IPS-15b (cell line): ENCODE data around the gene NLN.
"Not testable (repeated sequence)": the region's sequence is repeated elsewhere in the genome, so short reads cannot be mapped to it uniquely, and the experiment has no call there.

Experiments
- H3K27me3 ChIP-seq: one replicate; pipeline ENCODE4 v1.6.1; 2013; ENCODE audit warnings: low read length; ENCODE audit not compliant: control insufficient read depth, insufficient read depth
- H3K36me3 ChIP-seq: one replicate; pipeline ENCODE4 v1.6.1; 2013; ENCODE audit warnings: low read length; ENCODE audit not compliant: control insufficient read depth, insufficient read depth
- H3K4me1 ChIP-seq: one replicate; pipeline ENCODE4 v1.6.1; 2013; ENCODE audit warnings: mild to moderate bottlenecking, low read length; ENCODE audit not compliant: control insufficient read depth, insufficient read depth
- H3K4me3 ChIP-seq: one replicate; pipeline ENCODE4 v1.5.1; 2013; ENCODE audit warnings: low read depth, low read length
- H3K9ac ChIP-seq: one replicate; pipeline ENCODE4 v1.6.1; 2013; ENCODE audit warnings: low read depth, mild to moderate bottlenecking, low read length
- H3K9me3 ChIP-seq: one replicate; pipeline ENCODE4 v1.6.1; 2013; ENCODE audit warnings: mild to moderate bottlenecking, low read length; ENCODE audit not compliant: control insufficient read depth, insufficient read depth

The NLN gene

DNA sequence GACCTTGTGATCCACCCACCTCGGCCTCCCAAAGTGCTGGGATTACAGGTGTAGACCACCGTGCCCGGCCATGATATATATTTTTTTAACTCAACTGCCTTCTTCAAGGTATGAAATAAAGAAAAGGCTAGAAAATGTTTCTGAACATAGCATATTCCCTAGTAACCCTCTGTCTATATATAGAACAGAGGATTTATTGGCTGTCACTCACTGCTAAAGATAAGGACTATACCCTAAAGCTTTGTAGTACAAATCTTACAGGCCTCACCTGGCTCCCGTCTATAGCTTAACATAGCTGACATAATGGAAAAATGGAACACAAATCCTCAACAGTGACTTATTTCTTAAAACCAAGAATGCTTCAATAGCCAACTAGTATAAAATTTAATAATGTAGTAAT lies 14.3 kb upstream of the NLN start:
- Histone ChIP-seq H3K4me3 (no peak overlapping the region), H3K9ac (no peak overlapping the region), H3K9me3 (no peaks in the 10 kb centered on the region), H3K4me1 (no peaks in the 10 kb centered on the region), H3K36me3 (no peaks in the 10 kb centered on the region), H3K27me3 (no peaks in the 10 kb centered on the region)

DNA sequence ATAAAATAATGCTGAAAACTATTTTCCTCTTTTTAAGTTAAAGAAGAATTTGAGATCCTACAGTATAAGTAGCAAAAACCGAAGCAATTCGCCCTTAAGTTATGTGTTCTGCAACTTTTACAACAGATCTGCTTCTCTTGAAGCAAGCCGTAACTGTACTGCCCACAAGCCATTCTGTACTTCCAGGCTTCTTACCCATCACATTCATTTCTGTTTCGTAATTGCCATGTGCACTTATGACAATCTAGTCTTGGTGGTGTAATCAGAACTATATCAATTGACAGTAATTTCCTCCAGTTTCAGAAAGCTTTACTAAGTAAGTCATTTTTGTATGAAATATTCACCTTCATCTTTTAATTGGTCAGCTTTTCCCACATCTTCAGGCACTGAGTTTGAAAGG lies 13.9 kb upstream of the NLN start:
- no peak overlapping the region for H3K4me3 ChIP-seq
- no peaks in the 10 kb centered on the region for H3K4me1 ChIP-seq
- H3K9me3 ChIP-seq = no peaks in the 10 kb centered on the region
- no peak overlapping the region for H3K9ac ChIP-seq
- H3K36me3 ChIP-seq = no peaks in the 10 kb centered on the region
- H3K27me3 ChIP-seq = no peaks in the 10 kb centered on the region

DNA sequence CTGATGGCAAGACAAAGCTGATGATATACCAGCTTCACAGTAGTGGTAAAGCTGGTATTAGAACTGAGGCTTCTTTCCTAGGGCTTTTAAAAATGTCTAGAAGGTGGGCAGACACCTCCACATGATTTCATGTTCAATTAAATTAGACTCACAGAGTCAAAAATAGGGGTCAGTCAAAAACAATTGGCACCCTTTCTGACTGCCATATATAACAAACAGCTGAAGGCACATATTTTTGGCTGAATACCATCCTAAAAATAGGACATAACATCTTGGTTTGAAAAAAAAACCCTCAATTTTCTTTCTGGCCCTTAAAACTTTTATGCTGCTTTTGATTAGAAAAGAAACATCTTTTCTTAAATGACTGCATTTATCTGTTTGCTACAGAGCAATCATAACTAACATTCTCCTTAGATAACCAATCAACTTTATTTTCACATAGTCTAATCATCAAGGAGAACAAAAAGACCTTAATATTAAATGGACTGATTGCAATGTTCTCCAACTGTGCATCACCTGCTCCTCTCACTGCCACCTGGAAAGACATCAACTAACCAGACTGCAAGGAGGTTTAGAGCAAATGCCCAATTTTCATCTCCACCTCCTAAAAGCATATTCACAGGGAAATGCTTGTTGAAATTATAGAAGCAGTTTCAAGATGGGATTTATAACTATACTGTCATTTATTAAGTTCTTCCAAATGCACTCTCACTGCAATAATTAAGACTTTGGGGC lies 3.3 kb upstream of the NLN start:
- peaks cover 4% of the 10 kb centered on the region for H3K4me1 ChIP-seq

DNA sequence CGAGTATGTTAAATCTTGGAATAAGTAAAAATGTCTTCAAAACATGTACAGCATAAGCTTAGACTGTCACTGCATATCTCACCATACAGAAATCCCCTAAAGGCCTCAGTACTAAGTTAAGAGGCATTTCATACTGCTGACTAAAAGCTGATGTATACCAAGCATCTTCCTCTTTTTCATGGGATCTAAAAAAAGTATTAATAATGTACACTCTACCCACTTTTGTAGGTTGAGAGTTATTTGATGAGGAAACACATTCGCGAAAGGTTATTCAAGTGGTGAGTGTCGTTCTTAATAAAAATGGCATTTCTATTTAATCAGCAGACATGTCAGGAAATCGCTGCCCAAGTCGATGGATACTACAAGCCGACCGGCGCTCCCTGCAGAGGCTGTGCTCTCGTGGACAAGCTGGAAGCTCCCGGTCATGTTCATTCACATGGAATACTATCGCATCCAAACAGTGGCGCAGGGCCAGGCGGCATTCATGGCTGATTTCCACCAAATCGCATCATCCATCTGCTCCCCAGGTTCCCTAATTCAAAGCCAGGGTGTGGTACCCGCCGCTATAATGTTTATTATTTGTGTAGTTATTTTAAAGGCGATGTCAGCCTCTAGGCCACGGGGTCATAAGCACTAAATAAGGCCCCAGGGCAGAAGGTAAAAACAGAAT lies 820 bp upstream of the NLN start:
- Histone ChIP-seq H3K4me1 (peaks cover 4% of the 10 kb centered on the region), H3K36me3 (no peaks in the 10 kb centered on the region), H3K4me3 (peak overlapping the region; percentile 85), H3K9me3 (no peaks in the 10 kb centered on the region), H3K27me3 (no peaks in the 10 kb centered on the region), H3K9ac (peak overlapping the region; percentile 71)

More for the DNA sequence above, 3.3 kb upstream of the NLN start:
- Histone ChIP-seq H3K4me3 (no peak overlapping the region), H3K36me3 (no peaks in the 10 kb centered on the region), H3K9ac (no peak overlapping the region), H3K9me3 (no peaks in the 10 kb centered on the region), H3K27me3 (no peaks in the 10 kb centered on the region)

DNA sequence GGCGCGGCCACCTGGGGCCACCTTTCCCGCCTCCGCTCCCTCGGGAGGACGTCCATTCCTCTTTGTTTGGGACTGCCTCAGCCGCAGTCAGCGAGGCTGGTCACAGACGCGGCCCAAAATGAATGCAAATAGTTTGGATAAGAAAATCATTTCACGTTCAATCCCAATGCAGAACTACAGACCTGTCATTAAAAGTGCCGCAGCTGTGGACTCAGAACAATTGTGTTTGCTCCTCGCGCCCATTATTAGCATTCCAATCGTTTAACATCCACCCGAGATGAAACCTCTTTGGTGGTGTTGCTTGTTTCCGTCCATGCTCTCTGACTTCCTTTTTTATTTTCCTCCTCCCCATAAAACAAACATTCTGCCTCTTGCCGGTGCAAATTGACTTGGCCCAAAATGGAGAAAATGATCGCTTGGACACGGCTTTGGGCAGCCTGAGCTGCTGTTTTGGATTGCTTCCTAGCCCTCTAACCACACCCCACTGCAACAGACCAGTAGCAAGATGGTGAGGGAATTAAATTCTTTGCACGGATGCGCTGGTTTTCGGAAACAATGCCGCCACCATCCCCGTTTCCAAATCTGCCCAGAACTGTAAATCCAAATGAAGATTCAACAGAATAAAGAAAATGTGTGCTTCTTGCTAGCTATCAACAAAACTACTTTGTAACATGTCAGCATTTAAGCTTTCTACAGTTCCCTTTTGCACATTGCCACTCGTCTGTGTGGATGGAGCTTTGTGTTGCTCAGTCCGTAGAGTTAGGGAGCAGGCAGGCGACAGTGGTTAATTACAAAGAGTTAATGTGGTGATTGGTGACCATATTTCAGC lies 784 bp downstream of the NLN start:
- no peaks in the 10 kb centered on the region for H3K27me3 ChIP-seq
- H3K4me1 ChIP-seq = peaks cover 4% of the 10 kb centered on the region
- peak overlapping the region; percentile 74 for H3K4me3 ChIP-seq
- H3K36me3 ChIP-seq = no peaks in the 10 kb centered on the region
- no peaks in the 10 kb centered on the region for H3K9me3 ChIP-seq
- peak overlapping the region; percentile 94 for H3K9ac ChIP-seq

DNA sequence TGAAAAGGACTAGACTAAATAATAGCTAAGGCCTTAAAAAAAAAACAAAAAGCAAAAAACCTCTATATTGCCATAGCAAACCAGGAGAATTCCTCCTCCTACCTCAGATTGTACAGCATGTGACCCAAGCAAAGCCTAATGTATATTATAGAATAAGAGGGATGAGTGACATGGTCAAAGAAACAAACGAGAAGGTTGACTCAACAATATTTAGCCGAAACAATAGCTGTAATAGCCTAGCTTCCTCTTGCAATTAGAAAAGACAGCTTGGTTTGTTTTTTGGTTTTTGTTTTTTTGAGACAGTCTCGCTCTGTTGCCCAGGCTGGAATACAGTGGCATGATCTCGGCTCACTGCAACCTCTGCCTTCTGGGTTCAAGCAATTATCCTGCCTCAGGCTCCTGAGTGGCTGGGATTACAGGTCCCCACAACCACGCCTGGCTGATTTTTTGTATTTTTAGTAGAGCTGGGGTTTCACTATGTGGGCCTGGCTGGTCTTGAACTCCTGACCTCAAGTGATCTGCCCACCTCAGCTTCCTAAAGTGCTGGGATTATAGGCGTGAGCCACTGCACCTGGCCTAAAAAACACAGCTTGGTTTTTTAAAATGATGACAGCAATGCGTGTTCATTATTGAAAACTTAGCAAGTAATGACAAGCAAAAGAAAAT lies 5.6 kb downstream of the NLN start:
- no peak overlapping the region for H3K4me3 ChIP-seq
- no peaks in the 10 kb centered on the region for H3K27me3 ChIP-seq
- no peaks in the 10 kb centered on the region for H3K4me1 ChIP-seq
- H3K9ac ChIP-seq = no peak overlapping the region
- H3K36me3 ChIP-seq = no peaks in the 10 kb centered on the region
- H3K9me3 ChIP-seq = no peaks in the 10 kb centered on the region

DNA sequence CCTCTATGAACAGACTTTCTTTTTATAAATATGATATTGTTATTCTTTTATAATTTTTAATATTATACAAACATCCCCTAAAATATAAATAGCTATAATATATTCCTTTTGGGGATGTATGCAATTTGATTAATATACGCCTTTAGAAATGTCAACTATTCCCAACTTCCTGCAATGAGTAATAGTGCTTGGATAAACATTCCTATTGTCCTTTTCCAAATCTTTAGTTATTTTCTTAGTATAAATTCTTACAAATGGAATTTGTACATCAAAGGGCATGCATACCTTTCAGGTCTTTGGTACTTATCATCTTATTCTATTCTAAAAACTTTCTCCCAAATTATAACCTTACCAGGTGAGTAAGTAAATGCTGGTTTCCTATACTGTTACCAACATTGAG lies 6.2 kb downstream of the NLN start:
- H3K36me3 ChIP-seq = no peaks in the 10 kb centered on the region
- no peaks in the 10 kb centered on the region for H3K9me3 ChIP-seq
- H3K4me3 ChIP-seq = no peak overlapping the region
- H3K4me1 ChIP-seq = no peaks in the 10 kb centered on the region
- no peak overlapping the region for H3K9ac ChIP-seq
- H3K27me3 ChIP-seq = no peaks in the 10 kb centered on the region

DNA sequence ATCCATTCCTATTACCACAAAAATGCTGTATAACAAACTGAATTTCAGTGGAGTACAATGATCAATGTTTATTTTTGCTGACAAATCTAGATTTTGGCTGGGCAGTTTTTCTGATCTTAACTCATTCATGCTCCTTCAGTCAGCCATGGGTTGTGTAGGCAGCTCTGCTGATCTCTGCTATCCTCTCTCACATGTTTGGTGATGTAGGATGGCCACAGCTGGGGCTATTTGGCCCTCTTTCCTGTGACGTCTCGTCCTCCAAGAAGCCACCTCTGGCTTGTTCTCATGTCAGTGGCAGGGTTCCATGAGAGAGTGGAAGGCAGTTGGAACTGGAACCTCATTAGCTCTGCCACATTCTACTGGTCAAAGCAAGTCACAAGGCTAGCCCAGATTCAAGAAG lies 8.9 kb downstream of the NLN start:
- H3K9me3 ChIP-seq = no peaks in the 10 kb centered on the region
- H3K36me3 ChIP-seq = no peaks in the 10 kb centered on the region
- H3K4me1 ChIP-seq = peaks cover 3% of the 10 kb centered on the region
- H3K4me3 ChIP-seq = no peak overlapping the region
- no peak overlapping the region for H3K9ac ChIP-seq
- no peaks in the 10 kb centered on the region for H3K27me3 ChIP-seq

DNA sequence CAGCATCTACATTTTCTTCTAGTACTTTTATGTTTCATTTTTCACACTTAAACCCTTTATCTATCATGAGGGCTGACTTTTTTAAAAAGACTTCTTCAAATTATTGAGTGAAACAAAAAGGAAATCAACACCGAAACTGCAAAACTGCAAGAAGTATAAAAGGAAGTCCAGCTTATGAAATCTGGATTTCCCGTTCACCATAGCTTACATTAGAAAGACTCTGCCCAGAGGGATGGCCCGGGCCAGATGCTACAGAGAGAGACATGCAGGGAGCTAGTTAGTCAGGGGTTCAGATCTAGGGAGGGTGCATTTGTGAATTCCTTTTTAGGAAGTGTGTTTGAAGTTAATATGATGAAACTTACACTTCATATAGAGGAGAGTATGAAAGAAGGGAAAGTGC lies 10.0 kb downstream of the NLN start:
- not testable (repeated sequence) for H3K4me3 ChIP-seq, H3K9ac ChIP-seq, H3K9me3 ChIP-seq, H3K27me3 ChIP-seq, H3K4me1 ChIP-seq, H3K36me3 ChIP-seq

DNA sequence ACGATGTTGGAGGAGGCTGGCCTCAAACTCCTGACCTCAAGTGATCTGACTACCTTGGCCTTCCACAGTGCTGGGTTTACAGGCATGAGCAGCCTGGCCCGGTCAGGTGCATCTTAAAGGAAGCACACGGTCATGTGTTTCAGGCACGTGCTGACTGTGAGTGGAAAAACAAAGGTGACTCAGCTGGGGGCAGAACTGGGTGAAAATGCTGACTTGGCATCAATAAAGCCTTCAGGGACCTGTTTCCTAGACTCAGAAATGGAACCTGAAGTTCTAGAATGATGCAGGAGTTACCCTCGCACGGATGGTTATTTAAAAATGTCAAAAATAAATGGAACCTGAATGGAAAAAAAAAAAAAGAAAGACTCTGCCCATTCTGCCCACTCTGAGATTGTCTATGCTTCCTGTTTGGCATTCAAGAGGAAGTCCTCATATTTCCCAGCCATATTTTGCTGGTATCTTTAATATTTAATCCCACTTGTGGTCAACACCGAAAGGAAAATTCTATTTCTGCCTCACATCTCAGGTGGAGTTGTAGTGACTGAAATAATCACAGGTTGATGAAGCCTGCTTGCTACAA lies 12.3 kb downstream of the NLN start:
- H3K27me3 ChIP-seq, H3K4me1 ChIP-seq, H3K9ac ChIP-seq, H3K4me3 ChIP-seq, H3K9me3 ChIP-seq, H3K36me3 ChIP-seq: not testable (repeated sequence)

DNA sequence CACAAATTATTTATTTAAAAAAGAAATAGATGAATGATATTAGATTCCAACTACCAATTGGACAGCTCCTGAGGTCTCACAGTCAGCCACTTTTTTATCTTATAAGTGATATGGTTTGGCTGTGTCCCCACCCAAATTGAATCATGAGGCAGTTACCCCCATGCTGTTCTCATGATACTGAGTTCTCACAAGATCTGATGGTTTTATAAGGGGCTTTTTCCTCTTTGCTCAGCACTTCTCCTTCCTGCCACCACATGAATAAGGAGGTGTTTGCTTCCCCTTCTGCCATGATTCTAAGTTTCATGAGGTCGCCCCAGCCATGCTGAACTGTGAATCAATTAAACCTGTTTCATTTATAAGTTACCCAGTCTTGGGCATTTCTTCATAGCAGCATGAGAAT lies 12.9 kb downstream of the NLN start:
- Histone ChIP-seq H3K4me3 (no peak overlapping the region), H3K9ac (no peak overlapping the region)

More for the DNA sequence above, 12.9 kb downstream of the NLN start:
- Histone ChIP-seq H3K27me3 (no peaks in the 10 kb centered on the region), H3K9me3 (no peaks in the 10 kb centered on the region), H3K36me3 (no peaks in the 10 kb centered on the region), H3K4me1 (peaks cover 3% of the 10 kb centered on the region)
